Kasumi-1 (cell line): ENCODE results near the gene FGF14.
"Not testable (repeated sequence)": the region's sequence is repeated elsewhere in the genome, so short reads cannot be mapped to it uniquely, and the experiment has no call there.

Experiments
- DNase-seq, 2 experiments: peaks; one replicate each; lab custom pipeline; 2025; lab: John Stamatoyannopoulos, UW

The FGF14 gene

DNA sequence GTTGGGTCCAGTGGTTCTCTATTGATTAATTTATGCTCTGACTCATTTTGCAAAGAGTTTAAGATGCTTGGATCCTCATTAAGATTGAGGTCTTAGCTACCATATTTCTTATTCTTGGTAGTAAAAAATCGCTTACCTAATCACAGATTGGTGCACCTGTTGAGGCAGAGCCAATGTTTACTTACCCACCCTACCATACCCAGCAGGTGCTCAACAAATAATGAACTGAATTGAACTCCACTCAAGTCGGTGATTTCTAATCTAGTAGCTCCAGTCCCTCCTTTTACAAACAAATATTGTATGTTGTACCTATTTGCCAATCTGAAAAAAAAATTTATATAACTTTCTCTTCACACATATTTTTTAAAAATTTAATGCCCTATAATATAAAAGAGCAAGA, 361.0 kb downstream of the FGF14 start:
- DNase-seq: no peak

DNA sequence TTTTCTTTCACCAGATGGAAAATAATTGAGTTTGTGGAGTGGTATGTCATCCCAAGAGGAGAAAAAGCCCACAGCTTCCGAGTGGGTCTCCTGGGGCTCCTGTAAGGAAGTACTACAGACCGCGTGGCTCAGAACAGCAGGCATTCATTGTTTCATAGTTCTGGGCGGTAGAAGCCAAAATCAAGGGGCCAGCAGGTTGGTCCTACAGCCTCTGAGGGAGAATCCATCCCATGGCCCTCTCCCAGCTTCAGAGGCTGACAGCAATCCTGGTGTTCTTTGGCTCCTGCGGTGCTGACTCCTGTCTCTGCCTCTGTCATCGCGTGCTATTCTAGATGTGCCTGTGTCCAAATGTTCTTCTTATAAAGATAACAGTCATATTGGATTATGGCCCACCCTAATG, 362.6 kb downstream of the FGF14 start:
- DNase-seq: no peak

DNA sequence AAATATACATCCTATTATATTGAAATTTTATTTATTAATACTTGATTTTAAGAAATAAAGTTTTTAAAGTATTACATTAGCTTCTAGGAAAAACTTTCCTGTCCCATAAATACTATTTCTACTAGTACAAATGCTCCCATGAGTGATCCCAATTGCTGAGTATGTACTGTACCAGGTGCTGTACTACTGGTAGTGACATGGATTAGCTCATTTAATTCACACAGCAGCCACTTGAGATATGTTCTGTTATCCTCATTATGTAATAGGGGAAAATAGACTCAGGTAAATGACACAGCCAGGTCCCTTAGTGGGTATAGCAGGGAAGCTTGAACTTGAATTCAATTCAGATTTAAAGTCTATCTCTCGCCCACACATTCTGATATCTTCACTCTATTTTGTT, 363.1 kb downstream of the FGF14 start:
- no peak for DNase-seq

DNA sequence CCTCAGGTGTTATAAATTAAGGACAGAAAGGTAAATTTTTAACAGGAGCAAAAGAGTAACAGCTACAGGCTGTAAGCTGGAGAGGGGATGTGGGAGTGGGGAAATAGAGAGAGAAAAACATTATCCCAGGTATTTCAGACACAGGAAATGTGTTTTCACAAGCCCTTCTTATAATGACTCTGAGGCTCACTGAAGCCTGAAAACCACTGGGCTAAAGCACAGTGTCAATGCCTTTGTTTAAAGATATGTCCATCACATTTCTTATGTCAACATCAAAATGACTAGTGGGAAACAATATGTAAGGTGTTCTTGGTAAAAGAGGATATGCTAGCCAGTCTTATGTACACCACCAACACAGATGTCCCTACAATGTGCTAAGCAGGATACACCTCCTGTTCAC, 365.9 kb downstream of the FGF14 start:
- DNase-seq: no peak

DNA sequence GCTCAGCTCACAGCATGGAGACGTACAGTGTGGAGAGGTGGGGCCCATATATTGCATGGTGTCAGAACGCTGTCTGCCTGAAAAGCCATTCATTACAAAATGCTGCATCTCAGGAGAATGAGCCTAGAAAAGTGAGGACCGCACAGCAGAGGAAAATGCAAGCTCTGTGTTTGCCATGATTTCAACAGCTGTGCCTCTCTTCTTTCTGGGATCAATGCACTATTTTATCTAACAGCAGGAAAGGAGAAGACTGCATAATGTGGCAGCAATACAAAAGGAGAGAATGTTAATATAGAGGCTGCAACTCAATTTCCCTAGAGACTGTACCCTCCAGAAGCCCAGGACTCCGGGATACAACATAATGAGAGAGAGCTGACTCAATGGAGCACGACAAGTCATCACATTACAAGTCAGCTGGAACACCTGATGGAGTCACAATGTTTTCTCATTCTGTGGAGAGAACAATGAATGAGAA, 368.0 kb downstream of the FGF14 start:
- DNase-seq: no peak

DNA sequence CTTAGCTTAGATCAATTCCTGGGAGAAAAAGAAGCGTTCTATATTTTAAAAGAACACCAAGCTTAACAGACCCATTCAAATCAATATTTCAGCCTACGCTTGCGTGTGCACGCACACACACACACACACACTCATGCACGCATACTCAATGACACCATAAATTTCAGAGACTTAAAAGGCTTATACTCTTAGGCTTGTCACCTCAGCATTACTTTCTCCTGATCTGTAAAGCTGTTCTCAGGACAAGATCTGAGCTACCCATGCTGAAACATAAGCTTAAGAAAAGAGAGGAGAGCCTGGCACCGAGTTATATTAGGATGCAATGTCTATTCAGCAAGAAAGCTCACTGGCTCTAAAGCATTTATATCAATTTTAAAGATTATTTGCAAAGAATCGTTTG, 368.5 kb downstream of the FGF14 start:
- DNase-seq: no peak

DNA sequence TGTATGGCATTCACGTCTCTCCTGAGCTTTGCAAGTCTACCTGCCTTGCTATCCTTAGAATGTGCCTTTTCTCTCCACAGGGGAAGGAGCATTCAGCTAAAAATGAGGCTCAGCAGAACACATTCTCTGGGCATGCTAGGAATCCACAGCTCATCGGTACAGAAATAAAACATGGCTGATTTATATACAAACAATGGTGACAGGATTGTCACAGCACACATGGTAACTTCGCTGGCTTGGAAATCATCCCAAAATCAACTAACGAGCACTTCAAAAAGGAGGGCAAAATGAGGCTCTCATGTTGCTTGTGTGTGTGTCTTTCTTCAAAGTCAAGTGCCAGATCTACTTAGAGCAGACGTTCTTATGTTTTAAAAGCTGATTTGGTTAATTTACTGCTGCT, 373.0 kb downstream of the FGF14 start:
- no peak for DNase-seq

DNA sequence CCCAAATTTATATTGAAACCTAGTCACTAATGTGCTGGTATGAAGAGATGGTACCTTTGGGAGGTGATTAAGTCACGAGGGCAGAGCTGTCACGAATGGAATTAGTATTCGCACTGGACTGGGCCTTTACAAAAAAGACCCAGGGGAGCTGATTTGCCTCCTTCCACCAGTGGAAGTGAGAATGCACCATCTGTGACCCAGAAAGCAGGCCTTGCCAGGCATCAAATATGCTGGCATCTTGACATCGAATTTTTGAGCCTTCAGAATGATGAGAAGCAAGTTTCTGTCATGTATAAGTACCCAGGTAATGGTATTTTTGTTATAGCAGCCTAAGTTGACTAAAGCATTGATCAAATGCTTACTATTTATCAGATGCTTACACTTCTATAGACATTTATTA, 373.6 kb downstream of the FGF14 start:
- DNase-seq: no peak

DNA sequence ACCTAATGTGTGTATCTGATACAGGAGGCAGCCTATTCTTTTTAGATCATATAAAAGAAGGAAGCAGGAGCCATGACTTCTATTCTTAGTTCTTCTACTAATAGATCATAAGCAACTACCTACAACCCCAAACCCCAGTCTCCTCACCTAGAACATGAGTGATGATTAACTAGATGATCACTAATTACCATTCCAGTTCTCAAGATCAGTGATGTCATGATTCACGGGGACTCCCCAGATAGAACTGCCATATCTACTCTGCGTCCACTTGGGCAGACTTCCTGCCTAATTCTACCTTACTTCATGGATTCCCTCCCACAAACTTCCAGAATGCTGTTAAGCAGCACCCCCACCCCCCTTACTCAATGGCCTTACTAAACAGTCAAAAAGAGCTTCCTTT, 380.1 kb downstream of the FGF14 start:
- no peak for DNase-seq

DNA sequence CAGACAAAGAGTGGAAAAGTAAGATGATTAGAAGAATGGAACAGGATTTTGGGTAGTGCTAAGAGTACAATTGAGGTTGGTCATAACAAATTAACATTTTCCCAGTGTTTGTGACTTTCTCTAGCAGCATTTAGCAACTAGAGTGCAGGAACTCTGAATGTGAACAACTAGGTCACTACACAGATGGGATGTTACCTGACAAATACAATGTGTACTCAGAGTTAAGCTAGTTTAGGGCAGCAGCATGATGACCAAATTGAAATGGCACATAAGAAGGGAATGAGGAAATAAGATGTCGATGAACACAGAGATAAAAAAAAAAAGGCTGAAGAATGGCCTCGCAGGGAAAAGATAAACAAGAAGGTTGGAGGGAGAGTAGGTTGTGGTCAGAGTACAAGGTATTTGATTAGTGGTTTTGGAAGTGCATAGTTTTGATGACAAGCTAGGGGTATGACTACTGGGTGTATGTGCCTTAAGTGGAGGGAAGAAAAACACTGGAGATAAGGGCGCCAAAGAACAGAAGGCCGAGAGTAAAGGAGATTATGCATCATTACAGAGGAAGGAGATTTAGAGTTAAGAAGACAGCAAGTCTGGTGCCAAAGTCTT, 381.1 kb downstream of the FGF14 start:
- DNase-seq: no peak

DNA sequence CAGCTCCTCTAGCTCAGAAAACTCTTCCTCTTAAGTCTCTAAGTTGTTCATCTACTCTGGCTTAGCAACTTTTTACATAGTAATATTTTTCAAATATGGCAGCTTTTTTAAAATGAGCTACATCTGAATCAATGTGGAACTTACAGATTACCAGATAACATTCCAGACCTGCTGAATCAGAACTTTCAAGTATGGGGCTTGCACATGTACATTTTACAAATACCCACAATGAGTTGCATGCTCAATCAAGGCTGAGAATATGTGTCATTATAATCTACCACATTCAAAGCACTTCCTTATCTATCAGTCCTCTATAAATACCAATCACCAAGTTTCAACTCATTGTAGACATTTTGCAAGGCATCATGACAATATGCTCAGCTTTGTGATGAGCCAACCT, 383.1 kb downstream of the FGF14 start:
- DNase-seq: no peak

DNA sequence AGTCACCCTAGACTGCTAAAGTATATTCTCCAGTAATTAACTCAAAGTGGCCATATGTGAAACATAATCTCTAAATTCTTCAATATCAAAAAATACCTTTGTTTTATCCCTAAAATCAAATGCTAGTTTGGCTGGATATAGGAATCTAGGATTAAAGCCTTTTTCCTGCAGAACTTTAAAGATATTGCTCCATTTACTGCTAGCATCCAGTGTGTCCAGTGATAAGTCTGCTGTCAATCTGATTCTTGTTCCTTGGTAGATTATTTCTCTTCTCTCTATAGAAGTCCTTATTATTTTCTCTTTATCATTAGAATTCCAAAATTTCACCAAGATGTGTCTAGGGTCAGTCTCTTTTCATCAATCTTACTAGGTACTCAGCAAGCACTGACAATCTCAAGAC, 384.6 kb downstream of the FGF14 start:
- no peak for DNase-seq

DNA sequence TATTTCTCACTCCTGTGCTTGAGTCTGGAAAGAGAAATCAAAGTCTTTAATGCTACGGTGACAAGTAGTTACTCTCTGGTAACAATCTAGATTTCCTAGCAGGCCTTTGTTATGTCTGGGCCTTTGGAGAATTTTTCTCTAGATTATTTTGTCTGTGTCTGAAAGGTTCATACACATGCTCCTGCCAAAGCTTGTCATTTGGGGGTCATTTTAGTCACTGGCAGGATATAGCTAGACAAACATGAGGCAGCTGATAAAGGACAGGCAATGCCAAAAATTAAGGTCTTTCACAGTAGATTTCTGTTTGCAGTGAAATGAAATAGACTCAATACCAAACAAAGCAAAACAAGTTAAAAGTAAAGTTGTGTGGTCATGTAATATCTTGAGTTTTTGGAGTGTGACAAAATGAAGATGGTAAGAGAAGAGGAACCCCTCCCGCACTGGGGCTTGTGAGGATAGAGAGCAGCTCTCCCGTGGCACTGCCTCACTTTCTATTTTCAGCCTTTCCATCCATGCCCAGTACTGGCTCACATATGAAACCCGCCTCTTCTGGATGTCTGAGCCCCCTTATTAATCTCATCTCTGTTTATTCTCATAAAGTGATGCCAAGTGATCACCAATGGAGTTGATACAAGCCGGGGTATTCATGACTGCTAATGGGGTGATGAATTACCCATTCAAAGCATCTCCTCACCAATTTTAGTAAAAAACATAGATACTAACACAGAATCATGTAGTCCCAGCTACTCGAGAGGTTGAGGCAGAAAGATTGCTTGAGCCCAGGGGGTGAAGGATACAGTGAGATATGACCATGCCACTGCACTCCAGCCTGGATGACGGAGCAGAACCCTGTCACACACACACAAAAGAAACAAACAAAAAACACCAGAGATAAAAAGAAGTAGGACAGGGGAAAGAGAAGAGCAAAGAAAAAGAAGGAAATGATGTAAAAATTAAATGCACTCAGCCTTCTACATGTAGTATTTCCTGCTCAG, 389.3 kb downstream of the FGF14 start:
- no peak for DNase-seq

DNA sequence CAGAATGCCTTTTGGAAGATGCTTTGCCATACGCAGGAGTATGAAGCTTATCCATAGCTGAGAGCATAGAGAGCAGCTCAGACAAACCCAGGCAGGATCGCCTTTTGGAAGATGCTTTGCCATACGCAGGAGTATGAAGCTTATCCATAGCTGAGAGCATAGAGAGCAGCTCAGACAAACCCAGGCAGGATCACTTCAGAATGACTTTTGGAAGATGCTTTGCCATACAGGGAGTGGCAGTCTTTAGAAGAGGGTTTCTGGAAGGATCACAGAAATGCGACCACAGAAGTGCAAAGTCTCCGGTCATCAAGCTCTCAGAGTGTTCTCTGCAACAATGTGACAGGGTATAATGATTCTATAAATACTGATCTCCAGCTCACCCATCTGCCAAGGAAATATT, 390.4 kb downstream of the FGF14 start:
- not testable (repeated sequence) for DNase-seq

DNA sequence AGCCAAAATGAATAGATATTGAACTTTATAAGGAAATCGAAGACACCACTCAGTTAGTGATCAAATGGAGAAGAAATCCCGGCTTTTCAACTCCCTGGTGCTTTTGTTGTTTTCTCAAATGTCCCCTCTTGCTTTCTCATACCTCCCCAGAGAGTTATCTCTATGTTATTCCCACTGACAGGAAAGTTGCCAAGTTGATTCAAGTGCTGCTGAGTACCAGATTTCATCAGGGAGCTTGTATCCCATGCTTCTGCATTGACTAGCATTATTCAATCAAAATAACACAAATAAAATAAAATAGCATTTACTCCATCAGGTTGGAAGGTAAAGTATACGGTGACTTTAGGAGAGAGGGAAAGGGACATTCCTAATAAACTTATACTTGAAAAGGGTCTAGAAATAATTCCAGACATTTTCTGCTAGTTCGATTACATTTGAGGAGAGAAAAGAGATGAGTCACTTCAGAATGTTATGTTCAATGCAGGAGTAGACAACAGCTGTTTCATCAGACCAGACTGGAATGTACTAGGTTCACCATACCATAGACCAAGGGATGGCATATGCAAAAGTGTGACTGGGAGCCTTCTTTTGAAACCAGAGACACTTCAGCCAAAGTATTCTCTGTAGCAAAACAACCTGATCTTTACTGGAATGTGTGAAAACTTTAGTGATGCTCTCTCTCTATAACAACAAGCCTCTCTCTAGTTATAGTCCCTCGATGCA, 397.8 kb downstream of the FGF14 start:
- no peak for DNase-seq

DNA sequence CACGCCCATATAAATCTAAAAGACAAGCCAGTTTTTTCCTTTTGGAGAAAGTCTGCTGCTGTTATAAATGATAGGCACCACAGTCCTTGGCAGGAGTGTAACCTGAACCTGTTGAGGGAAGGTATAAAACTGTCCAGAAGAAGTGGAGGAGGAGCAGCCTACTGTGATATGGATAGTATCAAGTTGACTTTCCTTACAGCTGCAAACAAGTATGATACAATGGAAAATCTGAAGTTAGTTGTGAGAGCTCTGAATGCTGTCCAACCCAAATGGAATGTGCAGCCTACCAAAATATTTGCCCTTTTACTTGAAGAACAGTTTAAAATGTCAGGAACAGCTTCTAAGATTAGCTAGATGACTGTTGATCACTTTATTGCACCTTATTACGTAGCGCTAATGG, 399.6 kb downstream of the FGF14 start:
- DNase-seq: no peak

DNA sequence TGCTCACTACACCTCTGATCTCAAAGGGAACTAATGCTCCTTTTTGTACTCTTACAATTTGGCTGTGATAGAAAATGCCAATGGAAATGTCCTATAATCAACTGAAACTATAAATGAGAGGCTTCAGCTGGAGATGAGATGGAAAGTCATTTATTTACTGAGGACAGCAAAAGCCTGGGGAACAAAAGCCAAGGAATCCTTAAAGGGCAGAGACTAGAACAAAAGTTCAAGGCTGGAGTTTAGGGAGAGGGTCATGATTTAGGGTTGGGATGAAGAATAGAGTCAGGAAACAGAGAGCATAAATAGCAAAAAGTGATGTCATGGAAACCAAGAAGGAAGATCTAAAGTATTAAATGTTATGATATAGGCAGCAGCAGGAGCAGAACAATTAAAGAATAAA, 401.1 kb downstream of the FGF14 start:
- no peak for DNase-seq

DNA sequence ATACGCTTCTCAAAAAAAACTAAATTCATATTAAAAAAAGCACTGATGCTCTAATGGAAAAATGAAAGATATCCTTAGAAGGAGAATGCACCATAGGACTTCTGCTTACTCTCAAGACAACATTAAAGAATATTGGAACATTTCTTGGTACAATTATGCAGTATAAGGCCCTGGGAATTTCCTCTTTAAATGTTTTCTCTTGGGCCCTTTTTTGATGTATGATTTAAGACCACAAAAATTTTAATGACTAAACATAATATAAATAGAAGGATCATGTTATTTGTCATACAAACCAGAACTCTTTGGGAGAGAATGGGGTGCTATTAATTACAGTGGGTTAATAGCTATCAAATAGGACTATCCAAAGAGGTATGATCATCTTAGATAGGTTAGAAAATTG, 403.7 kb downstream of the FGF14 start:
- DNase-seq: no peak

DNA sequence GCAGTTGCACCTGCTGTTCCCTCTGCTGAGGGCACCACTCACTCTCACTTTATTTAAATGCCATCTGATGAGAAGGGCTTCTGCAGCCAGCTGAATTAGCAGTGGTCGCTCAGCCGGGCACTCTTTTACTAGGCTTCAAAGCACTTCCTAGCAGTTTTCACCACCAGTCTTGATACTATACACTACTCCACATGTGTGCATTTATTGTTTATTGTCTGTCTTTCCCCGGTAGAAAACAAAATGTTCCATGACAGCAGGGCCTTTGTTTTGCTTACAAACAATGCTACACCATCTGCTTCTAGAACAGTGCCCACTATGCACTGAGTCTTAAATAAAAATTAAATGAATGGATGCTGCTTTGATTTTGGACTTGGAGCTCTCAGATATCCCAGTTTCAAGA, 404.9 kb downstream of the FGF14 start:
- no peak for DNase-seq

DNA sequence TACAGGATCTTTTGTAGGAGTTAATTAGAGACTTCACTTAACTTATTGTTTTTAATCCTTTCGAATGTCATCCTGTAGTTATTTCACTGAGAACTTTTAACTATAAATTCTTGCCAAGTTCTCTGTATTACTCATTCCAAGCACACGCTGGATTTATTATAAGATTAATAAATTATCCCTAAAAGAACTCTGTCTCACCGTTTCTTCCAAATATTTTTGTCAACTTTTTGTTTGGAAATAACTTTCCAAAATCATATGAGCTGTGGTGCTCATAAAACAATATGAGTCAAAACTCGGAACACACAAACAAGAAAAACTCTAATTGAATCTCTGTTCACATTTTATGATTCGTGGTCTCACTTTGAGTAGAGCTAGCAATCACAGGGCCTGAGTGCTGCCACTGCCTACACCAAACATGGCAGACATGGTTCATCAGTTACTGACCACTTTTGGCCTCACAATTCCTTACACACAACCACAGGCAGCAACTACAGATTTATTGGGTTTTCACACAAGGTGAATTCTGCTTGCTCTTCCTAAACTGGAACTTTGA, 412.0 kb downstream of the FGF14 start:
- DNase-seq: no peak

DNA sequence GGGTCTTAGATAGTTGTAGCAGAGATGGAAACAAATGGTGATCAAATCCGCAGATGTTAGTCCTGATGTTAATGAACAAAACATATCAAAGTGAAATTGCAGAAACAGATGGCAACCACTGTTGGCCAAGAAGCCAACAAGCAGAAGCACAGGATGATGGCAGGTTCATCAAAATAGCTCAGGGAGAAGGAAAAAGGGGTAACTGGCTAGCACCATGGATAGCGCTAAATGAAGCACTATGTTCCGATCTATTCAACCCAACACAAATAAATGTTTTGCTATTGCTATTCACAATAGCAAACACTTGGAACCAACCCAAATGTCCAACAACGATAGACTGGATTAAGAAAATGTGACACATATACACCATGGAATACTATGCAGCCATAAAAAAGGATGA, 413.7 kb downstream of the FGF14 start:
- peak in 1 of 2 experiments; percentile 1 for DNase-seq

DNA sequence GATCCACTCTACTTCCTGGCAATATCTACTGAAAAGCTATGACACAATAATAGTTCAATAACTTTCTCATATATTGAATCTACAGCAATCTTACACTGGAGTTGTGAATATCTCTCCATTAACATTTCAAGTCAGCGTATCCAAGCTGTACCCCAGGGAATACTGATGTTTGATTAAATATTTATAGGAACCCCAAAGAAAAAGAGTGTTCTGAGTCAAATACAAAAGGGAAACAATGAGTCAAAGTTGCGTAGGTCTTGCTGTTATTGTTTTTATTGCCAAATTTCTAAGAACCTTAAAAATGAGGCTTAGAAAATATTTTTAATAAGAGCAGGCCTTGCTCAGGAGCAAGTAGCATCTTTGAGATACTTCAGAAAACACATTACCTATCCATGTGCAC, 415.5 kb downstream of the FGF14 start:
- no peak for DNase-seq
